K562 (cell line): ENCODE data around the gene BAD. TPM values are rescaled to one million over a fixed set of nuclear protein-coding genes. Genes with fewer than 3 reads are reported as not detected.
A peak's percentile ranks its signal among the peaks of the same experiment; 100 is the strongest.

Source experiments
- CAMTA2 ChIP-seq: fragments of 250-450 bp; sonication (Bioruptor Pico); conservative IDR thresholded peaks from 2 replicates; pipeline ENCODE4 v1.5.1; 2022
- DMBX1 ChIP-seq: fragments of 250-450 bp; sonication (Bioruptor Pico); IDR thresholded peaks from 2 replicates; pipeline ENCODE4 v1.8.0; 2022; ENCODE audit warnings: inconsistent platforms, mild to moderate bottlenecking, moderate library complexity, borderline replicate concordance
- DNMT1 ChIP-seq: fragments of 450-650 bp; IDR thresholded peaks from 2 replicates; pipeline ENCODE4 v1.6.1; 2016; ENCODE audit warnings: antibody characterized with exemption, mild to moderate bottlenecking
- FOXJ3 ChIP-seq: sonication (generic); formaldehyde crosslinking; IDR thresholded peaks from 2 replicates; pipeline ENCODE4 v1.4.0; 2020; ENCODE audit warnings: mild to moderate bottlenecking, missing genetic modification reagents
- HDAC6 ChIP-seq: IDR thresholded peaks from 2 replicates; pipeline ENCODE4 v1.6.1; 2012; ENCODE audit warnings: low read depth, mild to moderate bottlenecking, control low read depth, inconsistent platforms, low read length, moderate library complexity
- JUND ChIP-seq, 2 experiments: IDR thresholded peaks; 2 replicates in 1 of 2; 3 replicates in 1 of 2; pipeline ENCODE4 v1.6.1; 2011; ENCODE audit warnings: borderline replicate concordance in 2 of 2, low read depth in 2 of 2, low read length in 2 of 2, improper control_type of control experiment in 1 of 2, missing biosample characterization in 1 of 2, missing genetic modification characterization in 1 of 2, missing genetic modification reagents in 1 of 2
- PHF21A ChIP-seq: fragments of 450-650 bp; IDR thresholded peaks from 2 replicates; pipeline ENCODE4 v1.6.1; 2017; ENCODE audit warnings: low read depth, borderline replicate concordance
- RNF219 ChIP-seq: fragments of 250-450 bp; sonication (Bioruptor Pico); IDR thresholded peaks from 2 replicates; pipeline ENCODE4 v1.5.0; 2022; ENCODE audit warnings: mild to moderate bottlenecking
- TCFL5 ChIP-seq: fragments of 250-450 bp; sonication (Bioruptor Pico); conservative IDR thresholded peaks from 2 replicates; pipeline ENCODE4 v1.6.1; 2021; ENCODE audit warnings: mild to moderate bottlenecking, moderate library complexity, matching md5 sums
- TRIM25 ChIP-seq: fragments of 450-650 bp; IDR thresholded peaks from 2 replicates; pipeline ENCODE4 v1.7.0; 2016; ENCODE audit warnings: borderline replicate concordance
- XRCC5 ChIP-seq: fragments of 200-400 bp; formaldehyde crosslinking; IDR thresholded peaks from 2 replicates; pipeline ENCODE4 v1.6.1; 2017; ENCODE audit warnings: low read depth, mild to moderate bottlenecking, low read length
- ZBTB40 ChIP-seq, 2 experiments: fragments of 450-650 bp in 1 of 2; sonication (generic) in 1 of 2; formaldehyde crosslinking in 1 of 2; IDR thresholded peaks; 2 replicates each; pipeline versions ENCODE4 v1.7.1 to v1.9.0; 2016 to 2022; ENCODE audit warnings: inconsistent platforms in 1 of 2, mild to moderate bottlenecking in 1 of 2, missing genetic modification reagents in 1 of 2
- ZNF253 ChIP-seq: fragments of 250-450 bp; sonication (Bioruptor Pico); conservative IDR thresholded peaks from 2 replicates; pipeline ENCODE4 v1.6.1; 2021; ENCODE audit warnings: mild to moderate bottlenecking
- polyA plus RNA-seq, 8 experiments: library from polyadenylated mRNA; depleted of rRNA in 4 of 8; stranded (reverse) in 5 of 8; unstranded in 3 of 8; fragments of >200 nt; fragmentation: Nextera tagmentation in 2 of 8; fragmentation: Illumina TruSeq in 1 of 8; extraction: Ambion mirVana in 2 of 8; extraction: Trizol in 1 of 8; gene quantifications; 2 replicates each; pipeline versions ENCODE4 v1.2.1 to v1.2.3, GENCODE V29; 2011 to 2014; ENCODE audit warnings: inconsistent platforms in 1 of 8, missing spikeins in 1 of 8
- total RNA-seq, 7 experiments: library from RNA; depleted of rRNA in 6 of 7; stranded (reverse); fragments of >200 nt in 6 of 7; fragmentation: Illumina TruSeq in 2 of 7; extraction: Trizol in 2 of 7; gene quantifications; 2 replicates each; pipeline versions ENCODE4 v1.2.1 to v1.2.3, GENCODE V29; 2011 to 2021; ENCODE audit warnings: low replicate concordance in 1 of 7

Gene BAD
- total and polyA plus RNA-seq, 9 of the 15 experiments (the other 6 are each of a cell fraction or from before 2014, with no cell fraction given) = 0.61 to 45.6 (median 11.8) TPM

- TF ChIP-seq CAMTA2 (CRISPR knock-in tag) = no peak
- peak; percentile 49; the same call in 1 of the 2 replicates for TF ChIP-seq JUND (IDR thresholded peaks at IDR 0.05; ENCODE audit: borderline replicate concordance, low read depth, low read length)
- TF ChIP-seq JUND (tag; IDR thresholded peaks at IDR 0.05; ENCODE audit: borderline replicate concordance, low read depth, low read length) = no peak; the same call in 2 of the 3 replicates
- no peak for TF ChIP-seq HDAC6
- TF ChIP-seq PHF21A = no peak
- peak; percentile 68 for TF ChIP-seq ZBTB40 (IDR thresholded peaks at IDR 0.05)
- TF ChIP-seq ZBTB40 (CRISPR knock-in tag; IDR thresholded peaks at IDR 0.05) = no peak
- TF ChIP-seq XRCC5 = no peak
- peak; percentile 49; the same call in 1 of the 2 replicates for TF ChIP-seq TRIM25
- TF ChIP-seq TCFL5 (CRISPR knock-in tag) = no peak
- no peak for TF ChIP-seq ZNF253 (CRISPR knock-in tag)
- TF ChIP-seq DMBX1 (CRISPR knock-in tag) = no peak
- no peak for TF ChIP-seq RNF219 (CRISPR knock-in tag)
- no peak for TF ChIP-seq FOXJ3 (CRISPR knock-in tag)
- no peak for TF ChIP-seq DNMT1
Observed at GRCh38 chr11:64317961-64318765, 33.7 kb upstream of the BAD start, which contains the start of gene PRDX5 (continued).
